ENCODE measurements around the gene ABCF2. TPM values are rescaled to one million over a fixed set of nuclear protein-coding genes. Genes with fewer than 3 reads are reported as not detected.

Gene ABCF2
- total RNA-seq, 1 experiment from 2014 or later: 69.0 TPM

- intact Hi-C loops (cut with micrococcal nuclease; ENCODE audit: unreplicated experiment): no loop called here
- TF ChIP-seq CTCF (conservative IDR thresholded peaks at IDR 0.05; ENCODE audit: low read depth, low read length) (no peak), EZH2 (IDR thresholded peaks at IDR 0.05; ENCODE audit: borderline replicate concordance, low read depth, low read length, poor library complexity, severe bottlenecking) (no peak)
- H3K4me3 ChIP-seq (ENCODE audit: low read depth, low read length, poor library complexity, severe bottlenecking): no peak overlapping the region
- no TSS peak for BruUV-seq (replicated peaks)
- H3K36me3 ChIP-seq (ENCODE audit: insufficient read depth, low read length, poor library complexity, severe bottlenecking): peaks cover 57% of the 10 kb centered on the region
- no peak for DNase-seq (ENCODE audit: low spot score)
- H3K4me1 ChIP-seq (ENCODE audit: insufficient read depth, low read length, poor library complexity, severe bottlenecking): peaks cover 22% of the 10 kb centered on the region
- ChIA-PET CTCF (interaction anchor here (0.7 kb wide), 1 partner anchor 1314 kb away, joined by 6 read pairs; no protein-coding TSS in a partner anchor), POLR2A (ENCODE audit: low non-redundant PET) (no interaction called here)
- no peaks in the 10 kb centered on the region for H3K27me3 ChIP-seq (replicated peaks; ENCODE audit: insufficient read depth, low read depth, low read length, poor library complexity)
- no peaks in the 10 kb centered on the region for H3K9me3 ChIP-seq (ENCODE audit: low read depth, low read length, poor library complexity, severe bottlenecking)
- H3K27ac ChIP-seq (ENCODE audit: low read depth, low read length, poor library complexity, severe bottlenecking): peak overlapping the region; percentile 50
These were observed 13.5 kb upstream of the ABCF2 start for GRCh38 chr7:151240536-151240935.

- Histone ChIP-seq H3K9me3 (ENCODE audit: low read depth, low read length, poor library complexity, severe bottlenecking) (no peaks in the 10 kb centered on the region), H3K36me3 (ENCODE audit: insufficient read depth, low read length, poor library complexity, severe bottlenecking) (peaks cover 63% of the 10 kb centered on the region), H3K4me3 (ENCODE audit: low read depth, low read length, poor library complexity, severe bottlenecking) (no peak overlapping the region), H3K4me1 (ENCODE audit: insufficient read depth, low read length, poor library complexity, severe bottlenecking) (peaks cover 17% of the 10 kb centered on the region), H3K27ac (ENCODE audit: low read depth, low read length, poor library complexity, severe bottlenecking) (no peak overlapping the region), H3K27me3 (replicated peaks; ENCODE audit: insufficient read depth, low read depth, low read length, poor library complexity) (no peaks in the 10 kb centered on the region)
- intact Hi-C loops (cut with micrococcal nuclease; ENCODE audit: unreplicated experiment): no loop called here
- no TSS peak for BruUV-seq (replicated peaks)
- TF ChIP-seq CTCF (conservative IDR thresholded peaks at IDR 0.05; ENCODE audit: low read depth, low read length) (no peak), EZH2 (IDR thresholded peaks at IDR 0.05; ENCODE audit: borderline replicate concordance, low read depth, low read length, poor library complexity, severe bottlenecking) (no peak)
- no peak for DNase-seq (ENCODE audit: low spot score)
- POLR2A ChIA-PET (ENCODE audit: low non-redundant PET): no interaction called here
- CTCF ChIA-PET: interaction anchor here (0.7 kb wide), 1 partner anchor 1313 kb away, joined by 6 read pairs; no protein-coding TSS in a partner anchor
These were observed 12.9 kb upstream of the ABCF2 start for GRCh38 chr7:151239837-151240459.

- CTCF ChIA-PET: no interaction called here
- intact Hi-C loops (cut with micrococcal nuclease; ENCODE audit: unreplicated experiment): no loop called here
- Histone ChIP-seq H3K36me3 (ENCODE audit: insufficient read depth, low read length, poor library complexity, severe bottlenecking) (peaks cover 65% of the 10 kb centered on the region), H3K4me3 (ENCODE audit: low read depth, low read length, poor library complexity, severe bottlenecking) (no peak overlapping the region), H3K4me1 (ENCODE audit: insufficient read depth, low read length, poor library complexity, severe bottlenecking) (peaks cover 11% of the 10 kb centered on the region), H3K27me3 (replicated peaks; ENCODE audit: insufficient read depth, low read depth, low read length, poor library complexity) (no peaks in the 10 kb centered on the region), H3K9me3 (ENCODE audit: low read depth, low read length, poor library complexity, severe bottlenecking) (no peaks in the 10 kb centered on the region), H3K27ac (ENCODE audit: low read depth, low read length, poor library complexity, severe bottlenecking) (no peak overlapping the region)
- POLR2A ChIA-PET (ENCODE audit: low non-redundant PET): no interaction called here
- no peak for TF ChIP-seq CTCF (conservative IDR thresholded peaks at IDR 0.05; ENCODE audit: low read depth, low read length)
- no peak for TF ChIP-seq EZH2 (IDR thresholded peaks at IDR 0.05; ENCODE audit: borderline replicate concordance, low read depth, low read length, poor library complexity, severe bottlenecking)
- BruUV-seq (replicated peaks): no TSS peak
- no peak for DNase-seq (ENCODE audit: low spot score)
These were observed 12.2 kb upstream of the ABCF2 start for GRCh38 chr7:151238924-151239836.

All from A673 (cell line).